ENCODE results near the gene FOLH1.
"Not testable (repeated sequence)": the region's sequence is repeated elsewhere in the genome, so short reads cannot be mapped to it uniquely, and the experiment has no call there.

FOLH1 gene

DNA sequence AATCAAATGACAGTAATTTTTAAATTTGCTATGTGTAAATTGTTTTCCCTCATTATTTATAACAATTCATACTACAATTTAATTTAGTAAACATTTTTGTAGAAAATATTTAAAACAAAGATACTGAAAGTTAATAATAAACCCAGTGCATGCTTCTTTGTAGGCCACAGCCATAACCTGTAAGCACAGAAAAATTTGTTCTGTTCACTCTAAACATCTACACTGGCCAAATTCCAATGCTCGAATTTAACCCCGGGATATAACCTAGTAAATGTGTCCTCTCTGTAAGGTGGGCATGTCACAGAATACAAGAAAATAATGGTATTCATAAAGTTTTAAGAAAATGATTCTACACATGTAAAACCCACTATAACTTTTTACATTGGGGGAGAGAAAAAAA is 22.2 kb downstream of the FOLH1 start:
- H3K27ac ChIP-seq (ENCODE audit: low read length); H3K79me2 ChIP-seq (ENCODE audit: low read length); H2AFZ ChIP-seq (ENCODE audit: low read depth, low read length); H3K4me1 ChIP-seq (ENCODE audit: low read length); H3K4me3 ChIP-seq (ENCODE audit: low read length); H3K9me3 ChIP-seq (ENCODE audit: insufficient read depth, low read length); H3K4me2 ChIP-seq (ENCODE audit: low read length); H3K36me3 ChIP-seq (replicated peaks; ENCODE audit: low read depth, low read length); H3K27me3 ChIP-seq (ENCODE audit: low read depth, low read length); H3K9ac ChIP-seq (ENCODE audit: low read length); H4K20me1 ChIP-seq (ENCODE audit: insufficient read depth, low read length): not testable (repeated sequence)

DNA sequence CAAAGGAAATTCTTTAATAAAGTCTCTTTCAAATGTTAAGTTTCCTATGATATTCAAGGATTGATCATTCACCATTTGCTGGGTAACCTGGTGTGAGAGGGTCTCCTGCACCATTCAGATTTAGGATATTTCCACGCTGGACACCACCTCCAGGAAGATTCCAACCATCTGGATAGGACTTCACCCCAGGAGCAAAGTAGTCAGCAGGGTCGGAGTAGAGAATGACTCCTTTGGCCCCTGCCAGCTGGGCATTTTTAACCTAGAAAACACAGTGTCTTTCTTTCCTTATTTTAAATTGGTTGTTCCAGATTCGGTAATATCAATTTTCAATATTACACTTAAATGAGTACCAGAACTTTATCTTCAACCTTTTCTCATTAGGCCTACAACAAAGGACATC is 22.8 kb downstream of the FOLH1 start:
- H3K9me3 ChIP-seq (ENCODE audit: insufficient read depth, low read length); H4K20me1 ChIP-seq (ENCODE audit: insufficient read depth, low read length); H3K4me2 ChIP-seq (ENCODE audit: low read length); H3K4me3 ChIP-seq (ENCODE audit: low read length); H3K27me3 ChIP-seq (ENCODE audit: low read depth, low read length); H3K27ac ChIP-seq (ENCODE audit: low read length); H3K4me1 ChIP-seq (ENCODE audit: low read length); H3K9ac ChIP-seq (ENCODE audit: low read length); H2AFZ ChIP-seq (ENCODE audit: low read depth, low read length); H3K79me2 ChIP-seq (ENCODE audit: low read length); H3K36me3 ChIP-seq (replicated peaks; ENCODE audit: low read depth, low read length): not testable (repeated sequence)

DNA sequence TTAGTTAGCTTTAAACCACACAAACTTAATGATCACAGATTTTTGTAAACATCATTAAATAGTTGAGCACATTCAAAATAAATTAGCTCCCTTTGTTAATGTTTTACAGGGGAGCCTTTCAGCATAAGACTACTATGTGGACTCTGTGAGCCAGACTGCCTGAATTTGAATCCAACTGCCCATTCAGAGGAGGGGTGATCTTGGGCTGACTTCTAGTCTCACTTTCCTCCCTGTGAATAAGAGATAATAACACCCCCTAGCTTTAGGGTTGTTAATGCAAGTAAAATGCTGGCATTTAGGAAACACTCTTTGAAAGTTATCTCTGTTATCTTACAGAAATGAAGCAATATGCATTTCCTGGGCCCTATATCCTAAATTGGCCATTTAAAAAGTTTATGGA is 23.6 kb downstream of the FOLH1 start:
- H4K20me1 ChIP-seq (ENCODE audit: insufficient read depth, low read length); H3K4me3 ChIP-seq (ENCODE audit: low read length); H3K9ac ChIP-seq (ENCODE audit: low read length); H3K9me3 ChIP-seq (ENCODE audit: insufficient read depth, low read length); H3K4me1 ChIP-seq (ENCODE audit: low read length); H3K27me3 ChIP-seq (ENCODE audit: low read depth, low read length); H3K27ac ChIP-seq (ENCODE audit: low read length); H2AFZ ChIP-seq (ENCODE audit: low read depth, low read length); H3K79me2 ChIP-seq (ENCODE audit: low read length); H3K4me2 ChIP-seq (ENCODE audit: low read length); H3K36me3 ChIP-seq (replicated peaks; ENCODE audit: low read depth, low read length): not testable (repeated sequence)

DNA sequence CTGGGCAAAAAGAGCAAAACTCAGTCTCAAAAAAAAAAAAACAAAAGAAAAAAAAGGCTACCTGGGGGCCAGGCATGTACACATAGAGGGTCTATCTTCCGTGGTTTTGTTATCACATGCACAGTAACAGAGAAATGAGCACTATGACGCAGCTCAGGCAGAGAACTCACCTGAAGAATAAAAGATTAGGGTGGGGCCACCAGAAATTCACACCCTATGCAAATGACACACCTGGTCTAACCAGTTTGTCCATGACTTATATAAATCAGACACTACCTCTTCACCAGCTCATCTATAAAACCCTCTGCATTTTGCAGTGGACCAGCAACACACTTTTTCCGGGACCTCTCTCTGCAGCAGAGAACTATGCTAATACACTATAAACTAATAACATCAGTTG is 30.5 kb downstream of the FOLH1 start:
- H4K20me1 ChIP-seq (ENCODE audit: insufficient read depth, low read length); H3K36me3 ChIP-seq (replicated peaks; ENCODE audit: low read depth, low read length); H3K4me1 ChIP-seq (ENCODE audit: low read length); H3K27me3 ChIP-seq (ENCODE audit: low read depth, low read length); H3K79me2 ChIP-seq (ENCODE audit: low read length); H3K27ac ChIP-seq (ENCODE audit: low read length); H2AFZ ChIP-seq (ENCODE audit: low read depth, low read length); H3K4me3 ChIP-seq (ENCODE audit: low read length); H3K4me2 ChIP-seq (ENCODE audit: low read length); H3K9ac ChIP-seq (ENCODE audit: low read length); H3K9me3 ChIP-seq (ENCODE audit: insufficient read depth, low read length): not testable (repeated sequence)

DNA sequence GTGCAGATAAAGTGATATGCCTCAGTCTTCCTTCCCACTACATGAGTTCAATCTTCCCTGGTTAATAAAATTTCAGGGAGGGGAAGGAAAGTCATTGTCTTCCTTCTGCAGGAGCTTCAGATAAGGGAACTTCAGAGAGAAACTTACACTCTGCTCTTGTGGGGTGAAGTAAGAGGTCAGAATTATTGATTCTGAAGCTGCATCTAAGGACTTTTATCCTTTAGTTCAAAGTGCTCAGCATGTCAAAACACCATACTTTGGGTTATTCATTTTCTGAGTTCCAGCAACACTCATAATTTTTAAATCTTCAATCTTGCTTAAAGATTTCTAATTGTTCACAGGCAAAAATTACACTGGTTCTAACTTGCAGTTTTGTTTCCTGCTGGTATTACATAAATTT is 33.0 kb downstream of the FOLH1 start:
- not testable (repeated sequence) for H3K4me3 ChIP-seq (ENCODE audit: low read length); H3K27me3 ChIP-seq (ENCODE audit: low read depth, low read length); H3K4me2 ChIP-seq (ENCODE audit: low read length); H3K79me2 ChIP-seq (ENCODE audit: low read length); H3K36me3 ChIP-seq (replicated peaks; ENCODE audit: low read depth, low read length); H3K9ac ChIP-seq (ENCODE audit: low read length); H2AFZ ChIP-seq (ENCODE audit: low read depth, low read length); H3K27ac ChIP-seq (ENCODE audit: low read length); H3K4me1 ChIP-seq (ENCODE audit: low read length); H3K9me3 ChIP-seq (ENCODE audit: insufficient read depth, low read length); H4K20me1 ChIP-seq (ENCODE audit: insufficient read depth, low read length)

DNA sequence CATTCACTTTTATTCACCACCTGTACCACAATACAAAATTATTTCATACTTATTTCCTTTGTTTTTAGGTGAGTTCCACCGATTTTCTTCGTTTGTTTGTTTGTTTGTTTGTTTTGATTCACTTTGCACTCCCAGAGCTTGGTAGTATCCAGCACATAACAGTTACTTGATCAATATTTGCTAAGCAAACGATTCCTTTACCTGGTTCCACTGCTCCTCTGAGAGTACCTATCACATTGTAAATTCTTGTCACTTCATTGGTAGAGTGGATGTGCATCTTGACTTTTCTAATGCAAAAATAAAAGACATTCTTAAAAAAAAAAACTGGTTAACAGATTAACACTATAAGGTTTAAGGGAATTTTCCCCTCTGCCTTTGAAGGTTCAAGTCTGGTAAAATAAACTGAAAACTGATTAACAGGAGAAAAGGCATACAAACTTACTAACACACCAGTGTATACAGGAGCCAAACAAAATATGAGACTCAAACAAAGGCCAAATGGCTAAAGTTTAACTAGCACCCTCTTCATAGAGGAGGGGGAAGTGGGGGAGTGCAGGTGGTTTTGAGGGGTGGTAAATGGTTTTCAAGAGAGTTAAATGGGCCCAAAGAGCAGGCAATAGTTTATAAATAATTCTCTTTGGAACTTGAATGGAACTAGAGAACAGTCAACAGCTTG is 33.6 kb downstream of the FOLH1 start:
- not testable (repeated sequence) for H3K4me3 ChIP-seq (ENCODE audit: low read length); H3K36me3 ChIP-seq (replicated peaks; ENCODE audit: low read depth, low read length); H4K20me1 ChIP-seq (ENCODE audit: insufficient read depth, low read length); H3K9me3 ChIP-seq (ENCODE audit: insufficient read depth, low read length); H3K9ac ChIP-seq (ENCODE audit: low read length); H3K79me2 ChIP-seq (ENCODE audit: low read length); H2AFZ ChIP-seq (ENCODE audit: low read depth, low read length); H3K27me3 ChIP-seq (ENCODE audit: low read depth, low read length); H3K4me1 ChIP-seq (ENCODE audit: low read length); H3K4me2 ChIP-seq (ENCODE audit: low read length); H3K27ac ChIP-seq (ENCODE audit: low read length)

DNA sequence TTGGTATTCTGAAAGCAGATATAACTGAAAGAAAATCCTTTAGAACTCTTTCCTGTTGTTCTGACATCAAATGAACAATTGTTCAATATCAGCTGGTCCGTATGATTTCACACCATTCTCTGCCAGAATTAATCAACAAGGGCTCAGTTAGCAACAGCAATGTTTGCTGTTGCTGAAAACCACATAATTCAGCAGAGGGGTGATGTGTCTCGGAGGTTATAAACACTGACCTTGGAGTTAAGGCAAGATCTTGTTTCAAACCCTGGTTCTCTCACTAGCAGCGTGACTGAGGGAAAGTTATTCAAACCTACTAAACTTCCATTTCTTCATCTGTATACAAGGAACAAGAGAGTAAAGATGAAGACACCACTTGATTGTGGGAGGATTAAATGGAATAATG is 36.8 kb downstream of the FOLH1 start:
- H3K4me1 ChIP-seq (ENCODE audit: low read length), result peaks cover 13% of the 10 kb centered on the region
- not testable (repeated sequence) for H3K79me2 ChIP-seq (ENCODE audit: low read length); H4K20me1 ChIP-seq (ENCODE audit: insufficient read depth, low read length); H2AFZ ChIP-seq (ENCODE audit: low read depth, low read length); H3K27me3 ChIP-seq (ENCODE audit: low read depth, low read length); H3K9me3 ChIP-seq (ENCODE audit: insufficient read depth, low read length); H3K36me3 ChIP-seq (replicated peaks; ENCODE audit: low read depth, low read length); H3K9ac ChIP-seq (ENCODE audit: low read length); H3K4me2 ChIP-seq (ENCODE audit: low read length); H3K27ac ChIP-seq (ENCODE audit: low read length); H3K4me3 ChIP-seq (ENCODE audit: low read length)

Data from OCI-LY3 (cell line).